GM23248 (cell line): ENCODE data around the gene PODXL2.

Experiments used
- EZH2 ChIP-seq: fragments of 200-600 bp; sonication (generic); IDR thresholded peaks from 2 replicates; pipeline ENCODE4 v1.6.1; 2018; ENCODE audit warnings: antibody characterized with exemption, mild to moderate bottlenecking; ENCODE audit not compliant: insufficient read depth, poor library complexity, severe bottlenecking
- EZH2phosphoT487 ChIP-seq: fragments of 200-600 bp; sonication (generic); IDR thresholded peaks from 2 replicates; pipeline ENCODE4 v1.6.1; 2018; ENCODE audit warnings: antibody characterized with exemption, moderate library complexity, mild to moderate bottlenecking, low read depth; ENCODE audit not compliant: insufficient read depth

- TF ChIP-seq EZH2 = no peak
- no peak for TF ChIP-seq EZH2phosphoT487
These were observed 8.6 kb downstream of the PODXL2 start for GRCh38 chr3:127637546-127637945.
